RKO (cell line): Measurements from ENCODE around the gene SUPT6H.
"Not testable (repeated sequence)": the region's sequence is repeated elsewhere in the genome, so short reads cannot be mapped to it uniquely, and the experiment has no call there.

Experiments
- DNase-seq: peaks from one replicate; pipeline ENCODE4 v3.0.0-alpha.2; 2016; ENCODE audit warnings: low spot score

The SUPT6H gene

GRCh38 chr17:28719021-28719433 is 57.0 kb downstream of the SUPT6H start:
- DNase-seq = no peak

GRCh38 chr17:28720247-28720996 is 58.4 kb downstream of the SUPT6H start:
- peak; percentile 59 for DNase-seq

- DNase-seq = not testable (repeated sequence)
These were observed 59.0 kb downstream of the SUPT6H start for GRCh38 chr17:28720997-28721329.

GRCh38 chr17:28722417-28723158 is 60.6 kb downstream of the SUPT6H start:
- DNase-seq = no peak

GRCh38 chr17:28723159-28723835 is 61.3 kb downstream of the SUPT6H start:
- DNase-seq = peak; percentile 70

- peak; percentile 50 for DNase-seq
These were observed 62.0 kb downstream of the SUPT6H start for GRCh38 chr17:28723836-28724499.

DNA sequence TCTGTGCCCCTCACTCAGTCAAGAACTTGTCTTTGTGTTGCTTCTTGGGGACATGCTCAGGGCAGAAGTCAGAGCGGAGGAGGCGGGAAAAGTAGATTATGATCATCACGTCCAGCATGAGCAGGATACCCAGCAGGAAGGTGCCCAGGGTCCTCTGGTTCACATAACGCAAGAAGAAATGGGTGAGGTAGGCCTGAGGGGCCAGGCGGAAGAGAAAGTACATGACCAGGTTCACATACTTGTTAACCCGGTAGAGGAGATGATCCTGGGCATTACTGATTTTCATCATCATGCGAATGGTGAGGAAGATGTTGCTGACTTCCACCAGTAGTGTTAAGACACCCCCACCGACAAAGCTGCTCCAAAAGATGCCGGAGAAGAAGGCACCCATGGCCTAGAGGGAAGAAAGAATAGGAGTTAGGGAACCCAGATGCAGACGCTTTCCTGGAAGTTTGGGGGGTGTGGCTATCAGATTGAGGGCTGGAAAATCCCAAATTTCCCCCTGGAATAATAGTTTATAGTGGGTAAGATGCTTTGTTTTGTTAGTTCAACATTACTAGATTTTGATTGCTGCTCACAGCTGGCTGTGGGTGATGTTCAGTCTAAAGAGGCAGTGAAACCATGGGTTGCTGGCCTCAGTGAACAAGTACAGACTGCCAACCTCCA is 62.6 kb downstream of the SUPT6H start:
- DNase-seq = peak; percentile 58

DNA sequence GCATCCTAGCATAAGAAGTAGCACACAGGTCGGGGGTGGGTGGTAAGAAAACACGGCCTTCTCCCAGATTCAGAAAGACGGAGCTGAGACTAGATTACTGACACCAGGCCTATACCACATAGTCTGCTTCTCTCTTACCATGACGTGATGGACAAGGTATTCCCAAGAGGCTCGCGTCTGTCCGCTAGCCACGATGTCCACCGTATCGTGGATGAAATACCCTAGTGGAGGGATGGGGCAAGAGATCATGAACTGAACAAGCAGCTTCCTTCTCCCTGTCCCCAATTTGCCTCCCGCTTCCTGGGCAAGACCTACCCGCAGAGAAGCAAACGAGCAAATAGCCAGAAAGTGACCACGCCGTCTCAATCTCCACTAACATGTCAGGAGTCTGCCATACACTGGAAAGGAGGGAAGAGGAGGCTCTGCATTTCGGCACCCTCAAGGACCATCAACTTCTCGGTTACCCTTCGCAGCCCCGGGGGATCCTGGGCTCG is 63.2 kb downstream of the SUPT6H start:
- peak; percentile 91 for DNase-seq

- DNase-seq = peak; percentile 87
These were observed 63.7 kb downstream of the SUPT6H start for GRCh38 chr17:28725660-28726225.

- peak; percentile 65 for DNase-seq
These were observed 64.2 kb downstream of the SUPT6H start, which contains the start of gene TLCD1 for GRCh38 chr17:28726226-28726626. Gene TLCD1 (minus strand): TSS chr17:28726233. CDS start chr17:28726097, 136 bp downstream.

DNA sequence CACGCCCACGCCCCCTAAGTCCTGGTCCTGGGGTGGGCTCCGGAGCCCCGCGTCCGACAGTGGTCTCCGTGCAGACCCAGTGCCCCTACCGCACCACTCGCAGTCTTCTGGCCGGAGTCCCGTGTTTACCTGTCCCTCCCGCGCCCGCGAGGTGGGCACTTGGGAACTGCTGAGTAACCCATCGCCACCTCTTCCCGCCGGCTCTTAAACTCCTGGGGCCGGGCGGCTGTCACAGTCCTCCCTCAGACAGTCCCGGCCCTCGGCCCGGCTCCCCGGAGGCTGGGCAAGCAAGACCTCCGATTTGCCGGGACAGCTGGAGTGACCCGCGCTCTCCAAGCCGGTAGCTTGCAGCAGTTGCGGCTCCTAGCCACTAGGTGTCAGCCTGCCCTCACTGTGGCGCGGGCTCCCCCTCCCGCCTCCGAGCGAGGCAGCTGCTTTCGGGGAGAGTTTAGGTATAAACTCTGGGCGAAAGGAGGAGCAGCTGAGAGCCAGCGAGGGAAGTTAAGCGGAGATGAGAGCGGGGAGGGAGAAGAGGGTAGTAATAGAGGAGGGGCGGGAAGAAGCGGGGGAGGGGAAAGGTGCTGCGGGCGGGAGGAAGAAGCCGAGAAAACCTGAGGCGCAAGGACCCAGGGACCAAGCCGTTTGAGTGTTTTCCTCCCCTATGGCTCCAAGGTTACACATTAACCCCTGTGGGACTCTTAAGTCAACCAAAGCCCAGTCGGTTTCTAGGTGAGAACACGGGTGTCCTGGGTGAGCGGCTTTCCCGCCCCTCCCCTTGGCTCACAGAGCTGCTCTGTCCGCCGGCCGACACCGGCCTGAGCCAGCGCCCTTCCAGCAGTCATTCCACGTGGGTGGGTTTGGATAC is 64.9 kb downstream of the SUPT6H start:
- peak; percentile 95 for DNase-seq

DNA sequence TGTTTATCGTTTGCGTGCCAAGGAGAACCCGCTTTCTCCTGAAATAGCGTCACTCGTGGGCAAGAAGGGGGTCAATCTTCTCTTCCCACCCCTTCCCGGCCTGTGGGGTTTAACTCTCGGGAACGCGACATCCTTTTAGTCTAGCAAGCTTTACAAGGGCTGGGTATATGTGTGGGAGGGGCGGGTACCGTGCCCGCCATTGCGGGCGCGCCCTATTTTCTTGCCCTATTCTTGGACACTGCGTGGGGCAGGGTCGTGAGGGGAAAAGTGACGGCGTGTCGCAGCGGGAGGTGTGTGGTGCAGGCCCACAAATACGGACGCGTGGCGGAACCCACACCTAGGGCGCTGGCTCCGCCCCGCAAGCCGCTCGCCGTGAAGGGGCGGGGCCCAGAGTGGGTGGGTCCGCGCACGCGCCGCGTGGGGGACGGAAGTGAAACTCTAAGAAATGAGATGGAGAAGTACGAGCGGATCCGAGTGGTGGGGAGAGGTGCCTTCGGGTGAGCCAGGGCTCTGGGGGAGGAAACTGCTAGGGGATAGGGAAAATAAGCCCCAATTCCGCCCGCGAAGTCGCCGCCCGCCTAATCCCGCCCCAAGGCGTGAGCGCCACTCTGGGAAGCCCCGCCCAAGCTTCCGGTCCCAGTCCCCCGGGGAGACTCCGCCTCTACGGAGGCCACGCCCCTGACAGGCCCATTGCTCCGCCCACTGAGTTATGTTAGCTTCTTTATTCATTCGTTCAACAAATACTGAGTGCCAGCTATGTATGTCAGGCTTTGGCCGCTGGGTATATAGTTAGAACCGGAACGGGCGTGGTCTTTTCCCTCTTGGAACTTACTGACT is 66.6 kb downstream of the SUPT6H start, which contains the start of gene NEK8:
TSS of gene NEK8 (plus strand) at position 425 of the 837 bp plus-strand sequence. CDS start at position 451, 26 bp downstream.
- peak; percentile 94 for DNase-seq

DNA sequence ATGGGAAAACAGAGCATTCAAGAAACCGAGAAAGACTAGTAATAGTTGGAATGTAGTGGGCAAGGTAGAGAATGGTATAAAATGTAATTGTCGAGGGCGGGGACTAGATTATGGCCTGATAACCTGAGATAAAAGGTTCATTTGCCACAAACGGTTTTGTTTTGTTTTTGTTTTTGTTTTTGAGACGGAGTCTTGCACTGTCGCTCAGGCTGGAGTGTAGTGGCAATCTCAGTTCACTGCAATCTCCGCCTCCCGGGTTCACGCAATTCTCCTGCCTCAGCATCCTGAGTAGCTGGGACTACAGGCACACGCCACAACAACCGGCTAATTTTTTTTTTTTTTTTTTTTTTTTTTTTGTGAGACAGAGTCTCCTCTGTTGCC is 67.9 kb downstream of the SUPT6H start:
- DNase-seq = no peak

GRCh38 chr17:28733346-28733745 is 71.3 kb downstream of the SUPT6H start:
- DNase-seq = no peak

DNA sequence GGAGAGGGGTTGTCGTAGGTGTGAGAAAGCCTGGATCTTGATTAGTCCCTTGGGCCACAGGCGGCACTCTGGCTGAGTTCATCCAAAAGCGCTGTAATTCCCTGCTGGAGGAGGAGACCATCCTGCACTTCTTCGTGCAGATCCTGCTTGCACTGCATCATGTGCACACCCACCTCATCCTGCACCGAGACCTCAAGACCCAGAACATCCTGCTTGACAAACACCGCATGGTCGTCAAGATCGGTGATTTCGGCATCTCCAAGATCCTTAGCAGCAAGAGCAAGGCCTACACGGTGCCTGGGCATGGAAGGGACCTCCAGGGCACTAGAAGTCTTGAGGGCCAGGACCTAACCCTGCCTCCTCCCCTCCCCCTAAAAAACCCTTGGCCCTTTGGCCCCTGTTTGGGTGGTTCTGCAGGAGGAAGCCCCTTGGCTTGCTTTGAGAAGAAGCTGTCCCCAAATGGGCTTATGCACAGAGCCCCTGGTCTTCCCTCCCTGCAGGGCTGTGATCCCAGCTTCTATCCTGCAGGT is 72.8 kb downstream of the SUPT6H start:
- DNase-seq = no peak

GRCh38 chr17:28735242-28735722 is 73.3 kb downstream of the SUPT6H start:
- DNase-seq = no peak

DNA sequence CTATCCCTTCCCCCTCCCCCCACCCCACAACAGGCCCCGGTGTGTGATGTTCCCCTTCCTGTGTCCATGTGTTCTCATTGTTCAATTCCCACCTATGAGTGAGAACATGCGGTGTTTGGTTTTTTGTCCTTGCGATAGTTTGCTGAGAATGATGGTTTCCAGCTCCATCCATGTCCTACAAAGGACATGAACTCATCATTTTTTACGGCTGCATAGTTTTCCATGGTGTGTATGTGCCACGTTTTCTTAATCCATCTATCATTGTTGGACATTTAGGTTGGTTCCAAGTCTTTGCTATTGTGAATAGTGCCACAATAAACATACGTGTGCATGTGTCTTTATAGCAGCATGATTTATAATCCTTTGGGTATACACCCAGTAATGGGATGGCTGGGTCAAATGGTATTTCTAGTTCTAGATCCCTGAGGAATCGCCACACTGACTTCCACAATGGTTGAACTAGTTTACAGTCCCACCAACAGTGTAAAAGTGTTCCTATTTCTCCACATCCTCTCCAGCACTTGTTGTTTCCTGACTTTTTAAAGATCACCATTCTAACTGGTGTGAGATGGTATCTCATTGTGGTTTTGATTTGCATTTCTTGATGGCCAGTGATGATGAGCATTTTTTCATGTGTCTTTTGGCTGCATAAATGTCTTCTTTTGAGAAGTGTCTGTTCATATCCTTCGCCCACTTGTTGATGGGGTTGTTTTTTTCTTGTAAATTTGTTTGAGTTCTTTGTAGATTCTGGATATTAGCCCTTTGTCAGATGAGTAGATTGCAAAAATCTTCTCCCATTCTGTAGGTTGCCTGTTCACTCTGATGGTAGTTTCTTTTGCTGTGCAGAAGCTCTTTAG is 74.1 kb downstream of the SUPT6H start:
- not testable (repeated sequence) for DNase-seq

- DNase-seq = no peak
These were observed 75.3 kb downstream of the SUPT6H start for GRCh38 chr17:28737316-28737715.
